ENCODE data around the gene GRWD1. TPM values are rescaled to one million over a fixed set of nuclear protein-coding genes. Genes with fewer than 3 reads are reported as not detected.
A peak's percentile ranks its signal among the peaks of the same experiment; 100 is the strongest.

The GRWD1 gene
- total RNA-seq, 1 experiment from 2014 or later: 97.8 TPM

- peaks cover 7% of the 10 kb centered on the region; the same call in 1 of the 2 replicates for H3K27me3 ChIP-seq (ENCODE audit: control insufficient read depth, insufficient read depth, low read length)
- no peaks in the 10 kb centered on the region for H3K36me3 ChIP-seq (replicated peaks; ENCODE audit: control insufficient read depth, insufficient read depth, low read length)
- H3K4me3 ChIP-seq (ENCODE audit: insufficient read depth, low read depth, low read length): peak overlapping the region; percentile 53
- DNase-seq: no peak
Measured at GRCh38 chr19:48500830-48501493, 55.2 kb downstream of the GRWD1 start.

GRCh38 chr19:48501494-48502349 lies 55.9 kb downstream of the GRWD1 start:
- DNase-seq: peak; percentile 98
- H3K4me3 ChIP-seq (ENCODE audit: insufficient read depth, low read depth, low read length): peak overlapping the region; percentile 53
- no peaks in the 10 kb centered on the region for H3K36me3 ChIP-seq (replicated peaks; ENCODE audit: control insufficient read depth, insufficient read depth, low read length)

GRCh38 chr19:48502350-48503018 lies 56.7 kb downstream of the GRWD1 start:
- H3K36me3 ChIP-seq (replicated peaks; ENCODE audit: control insufficient read depth, insufficient read depth, low read length): peaks cover 1% of the 10 kb centered on the region; the same call in 1 of the 2 replicates
- DNase-seq: no peak
- peak overlapping the region; percentile 49 for H3K4me3 ChIP-seq (ENCODE audit: insufficient read depth, low read depth, low read length)
- H3K27me3 ChIP-seq (ENCODE audit: control insufficient read depth, insufficient read depth, low read length): peaks cover 5% of the 10 kb centered on the region; the same call in 1 of the 2 replicates

More at GRCh38 chr19:48501494-48502349, 55.9 kb downstream of the GRWD1 start:
- peaks cover 7% of the 10 kb centered on the region; the same call in 1 of the 2 replicates for H3K27me3 ChIP-seq (ENCODE audit: control insufficient read depth, insufficient read depth, low read length)

GRCh38 chr19:48506138-48506733 lies 60.5 kb downstream of the GRWD1 start:
- H3K27me3 ChIP-seq (ENCODE audit: control insufficient read depth, insufficient read depth, low read length): peaks cover 12% of the 10 kb centered on the region; the same call in 1 of the 2 replicates
- H3K4me3 ChIP-seq (ENCODE audit: insufficient read depth, low read depth, low read length): no peak overlapping the region
- peaks cover 1% of the 10 kb centered on the region for H3K36me3 ChIP-seq (replicated peaks; ENCODE audit: control insufficient read depth, insufficient read depth, low read length)
- DNase-seq: peak; percentile 75

Other genes starting within 250 kb of the GRWD1 start
- gene CARD8, start 190.1 kb upstream of the GRWD1 start, total RNA-seq (2014; rRNA removed; shearing (Covaris generic)): 0.55 and 1.1 TPM in 2 replicates
- gene ZNF114, start 175.9 kb upstream of the GRWD1 start, total RNA-seq (2014; rRNA removed; shearing (Covaris generic)): 12.8 and 17.9 TPM in 2 replicates
- 29.9 and 57.5 TPM in 2 replicates for gene EMP3, start 120.4 kb upstream of the GRWD1 start, total RNA-seq (2014; rRNA removed; shearing (Covaris generic))
- 11.5 and 17.4 TPM in 2 replicates for gene TMEM143, start 82.0 kb upstream of the GRWD1 start, total RNA-seq (2014; rRNA removed; shearing (Covaris generic))
- gene SYNGR4, start 81.6 kb upstream of the GRWD1 start, total RNA-seq (2014; rRNA removed; shearing (Covaris generic)): not detected in 2 replicates
- 110 and 111 TPM in 2 replicates for gene KDELR1, start 54.4 kb upstream of the GRWD1 start, total RNA-seq (2014; rRNA removed; shearing (Covaris generic))
- 4.4 and 4.8 TPM in 2 replicates for gene GRIN2D, start 52.3 kb upstream of the GRWD1 start, total RNA-seq (2014; rRNA removed; shearing (Covaris generic))
- 0.21 and 0.70 TPM in 2 replicates for gene KCNJ14, start 9.6 kb downstream of the GRWD1 start, total RNA-seq (2014; rRNA removed; shearing (Covaris generic))
- gene CYTH2, start 23.4 kb downstream of the GRWD1 start, total RNA-seq (2014; rRNA removed; shearing (Covaris generic)): 42.9 and 51.3 TPM in 2 replicates
- gene LMTK3, start 65.9 kb downstream of the GRWD1 start, total RNA-seq (2014; rRNA removed; shearing (Covaris generic)): 3.0 and 3.6 TPM in 2 replicates
- gene SULT2B1, start 106.2 kb downstream of the GRWD1 start, total RNA-seq (2014; rRNA removed; shearing (Covaris generic)): 1.8 and 2.8 TPM in 2 replicates
- not detected in 2 replicates for gene SPACA4, start 160.8 kb downstream of the GRWD1 start, total RNA-seq (2014; rRNA removed; shearing (Covaris generic))
- gene FAM83E, start 169.1 kb downstream of the GRWD1 start, total RNA-seq (2014; rRNA removed; shearing (Covaris generic)): 3.8 and 4.0 TPM in 2 replicates
- gene RPL18, start 173.2 kb downstream of the GRWD1 start, total RNA-seq (2014; rRNA removed; shearing (Covaris generic)): 3,978 and 5,156 TPM in 2 replicates
- 10.9 and 26.4 TPM in 2 replicates for gene SPHK2, start 173.5 kb downstream of the GRWD1 start, total RNA-seq (2014; rRNA removed; shearing (Covaris generic))
- 11.2 and 18.2 TPM in 2 replicates for gene DBP, start 191.4 kb downstream of the GRWD1 start, total RNA-seq (2014; rRNA removed; shearing (Covaris generic))
- 10.8 and 24.0 TPM in 2 replicates for gene CA11, start 200.2 kb downstream of the GRWD1 start, total RNA-seq (2014; rRNA removed; shearing (Covaris generic))
- 0.15 TPM in 1 of 2 replicates, not detected in the other for gene NTN5, start 227.0 kb downstream of the GRWD1 start, total RNA-seq (2014; rRNA removed; shearing (Covaris generic))
- 0.78 and 1.8 TPM in 2 replicates for gene FUT2, start 250.0 kb downstream of the GRWD1 start, total RNA-seq (2014; rRNA removed; shearing (Covaris generic))